HG03354 (cell line): Measurements from ENCODE around the gene ST6GAL2.

Experiments used
- ATAC-seq: cut with Tn5 transposase; IDR thresholded peaks from one replicate; pipeline ENCODE4 v1.9.1; 2021; ENCODE audit warnings: mild to moderate bottlenecking; ENCODE audit not compliant: unreplicated experiment, poor library complexity, severe bottlenecking

Gene ST6GAL2

DNA sequence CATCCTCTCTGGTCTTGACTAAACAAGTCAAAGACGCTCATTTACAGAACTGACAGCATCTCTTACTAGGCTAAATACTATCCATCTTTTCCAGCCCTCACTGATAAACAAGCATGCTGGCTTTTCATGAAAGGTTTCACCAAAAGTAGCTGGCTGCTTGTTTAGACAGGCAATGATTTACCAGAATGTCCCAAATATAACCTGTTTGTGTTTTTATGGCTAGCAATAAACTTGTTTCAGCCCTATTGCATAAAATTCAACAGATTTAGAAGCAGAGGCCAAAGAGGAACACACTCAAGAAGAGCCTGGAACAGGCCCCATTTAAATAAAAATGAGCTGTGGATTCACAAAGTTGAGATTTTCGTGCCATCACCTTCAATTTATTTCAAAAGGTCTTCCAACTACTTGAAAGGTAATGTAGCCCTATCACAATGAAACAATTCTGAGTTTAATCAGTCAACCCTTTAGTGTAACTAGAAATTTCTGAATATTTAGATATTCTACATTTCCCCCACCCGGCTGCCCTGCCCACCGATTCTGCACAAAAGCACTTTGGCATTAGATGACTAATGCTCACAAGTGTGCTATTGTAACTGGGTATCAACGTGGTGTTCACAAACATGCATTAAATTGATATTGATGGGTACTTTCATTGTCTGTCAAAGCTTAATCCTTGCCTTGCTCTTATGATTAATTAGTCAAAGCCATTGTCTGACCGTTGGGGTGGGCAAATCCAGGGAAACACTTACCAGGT, 54.0 kb downstream of the ST6GAL2 start:
- ATAC-seq, result no peak

- no peak for ATAC-seq
These were observed 54.7 kb downstream of the ST6GAL2 start for GRCh38 chr2:106831241-106831640.

DNA sequence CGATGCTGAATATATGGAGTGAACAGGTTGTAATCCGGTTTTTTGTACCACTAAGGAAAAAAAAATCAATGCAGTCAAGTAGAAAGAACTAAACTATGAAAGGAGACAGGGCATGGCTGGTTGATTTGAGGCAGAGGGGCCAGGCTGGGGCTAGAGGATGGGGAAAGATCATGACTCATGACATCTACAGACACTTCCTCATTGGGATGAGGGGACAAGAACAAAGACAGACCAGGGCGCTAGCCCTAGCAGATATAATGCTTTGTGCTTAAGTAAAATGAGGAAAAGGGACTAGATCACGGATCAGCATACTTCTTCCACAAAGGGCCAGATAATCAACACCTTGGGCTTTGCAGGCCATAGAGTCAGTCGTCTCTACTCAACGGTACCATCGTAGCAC, 55.8 kb downstream of the ST6GAL2 start:
- no peak for ATAC-seq

GRCh38 chr2:106828119-106828518, 57.8 kb downstream of the ST6GAL2 start:
- no peak for ATAC-seq

DNA sequence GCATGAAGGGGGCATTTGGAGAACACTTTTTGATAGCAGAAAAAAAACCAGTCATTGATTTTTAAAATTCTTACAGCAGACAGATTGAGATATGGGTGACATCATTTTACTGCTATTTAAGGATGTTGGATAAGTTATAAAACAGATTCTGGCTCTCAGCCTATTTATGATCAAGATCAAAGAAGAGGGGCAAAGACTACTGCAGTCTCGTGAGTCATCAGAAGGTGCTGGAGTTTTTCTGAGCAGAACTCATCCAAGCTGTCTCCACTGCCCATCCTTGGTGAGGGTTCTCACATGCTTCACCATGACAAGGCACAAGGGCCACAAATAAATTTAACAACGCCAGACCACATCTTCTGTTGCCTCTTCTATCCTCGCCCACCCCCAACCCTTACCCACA, 58.8 kb downstream of the ST6GAL2 start:
- ATAC-seq, result no peak

- ATAC-seq, result no peak
These were observed 60.8 kb downstream of the ST6GAL2 start for GRCh38 chr2:106825161-106825560.

- no peak for ATAC-seq
These were observed 69.0 kb downstream of the ST6GAL2 start for GRCh38 chr2:106816974-106817373.

- no peak for ATAC-seq
These were observed 73.1 kb downstream of the ST6GAL2 start for GRCh38 chr2:106812841-106813240.

DNA sequence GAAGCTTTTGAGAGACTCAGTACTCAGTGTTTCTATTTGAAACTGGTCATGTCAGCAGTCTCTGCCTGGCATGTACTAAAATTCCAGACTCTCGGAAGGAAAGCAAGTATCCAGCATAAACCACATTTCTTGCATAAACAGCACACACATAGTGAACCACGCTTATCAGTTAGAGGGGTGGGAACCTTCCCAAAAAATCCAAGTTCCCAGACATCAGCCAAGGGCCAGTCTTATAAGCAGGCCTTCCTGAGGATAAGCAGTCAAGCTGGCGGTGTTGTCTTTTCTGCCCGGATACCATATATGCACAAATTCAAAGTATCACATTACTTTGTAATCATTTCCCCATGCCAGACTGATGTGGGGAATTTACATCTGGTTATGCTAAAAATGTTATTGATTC, 73.6 kb downstream of the ST6GAL2 start:
- no peak for ATAC-seq

DNA sequence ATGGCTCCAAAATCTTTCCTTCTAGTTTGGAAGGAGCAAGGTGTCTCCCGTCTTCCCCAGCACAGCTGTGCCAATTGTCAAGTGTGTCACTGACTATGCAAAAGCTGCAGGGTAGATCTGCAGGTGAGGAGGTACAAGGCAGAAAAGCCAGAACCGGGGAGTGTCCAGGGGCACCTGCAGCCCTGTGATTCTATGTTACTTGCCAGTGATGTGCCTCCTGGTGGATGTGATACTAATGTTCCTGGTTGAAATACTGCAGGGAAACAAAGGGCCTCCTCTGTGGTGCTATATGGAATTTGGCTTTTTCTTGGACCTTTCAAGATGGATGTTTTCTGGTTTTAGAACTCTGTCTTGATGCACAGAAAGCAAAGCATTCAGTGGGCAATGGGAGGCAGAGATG, 80.3 kb downstream of the ST6GAL2 start:
- ATAC-seq, result no peak

DNA sequence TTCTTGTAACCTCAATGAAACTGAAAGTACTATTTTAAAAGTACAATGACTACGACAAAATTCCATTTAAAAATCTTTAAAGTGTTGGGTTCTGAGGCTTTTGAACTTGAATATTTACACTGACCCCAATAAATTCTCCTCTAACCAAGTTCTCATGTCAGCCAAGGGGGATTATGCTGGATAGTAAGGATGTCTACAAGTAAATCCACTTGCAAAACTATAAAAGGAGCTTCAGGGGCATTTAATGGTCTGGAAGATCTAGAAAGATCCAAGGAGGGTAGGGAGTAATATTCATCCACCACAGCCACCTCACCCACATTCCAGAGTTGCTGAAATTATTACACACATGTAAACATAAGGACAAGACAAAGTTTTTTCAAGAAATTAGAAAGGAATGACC, 81.8 kb downstream of the ST6GAL2 start:
- no peak for ATAC-seq

GRCh38 chr2:106800976-106801655, 84.9 kb downstream of the ST6GAL2 start:
- ATAC-seq, result no peak

- no peak for ATAC-seq
These were observed 85.8 kb downstream of the ST6GAL2 start for GRCh38 chr2:106800180-106800579.

DNA sequence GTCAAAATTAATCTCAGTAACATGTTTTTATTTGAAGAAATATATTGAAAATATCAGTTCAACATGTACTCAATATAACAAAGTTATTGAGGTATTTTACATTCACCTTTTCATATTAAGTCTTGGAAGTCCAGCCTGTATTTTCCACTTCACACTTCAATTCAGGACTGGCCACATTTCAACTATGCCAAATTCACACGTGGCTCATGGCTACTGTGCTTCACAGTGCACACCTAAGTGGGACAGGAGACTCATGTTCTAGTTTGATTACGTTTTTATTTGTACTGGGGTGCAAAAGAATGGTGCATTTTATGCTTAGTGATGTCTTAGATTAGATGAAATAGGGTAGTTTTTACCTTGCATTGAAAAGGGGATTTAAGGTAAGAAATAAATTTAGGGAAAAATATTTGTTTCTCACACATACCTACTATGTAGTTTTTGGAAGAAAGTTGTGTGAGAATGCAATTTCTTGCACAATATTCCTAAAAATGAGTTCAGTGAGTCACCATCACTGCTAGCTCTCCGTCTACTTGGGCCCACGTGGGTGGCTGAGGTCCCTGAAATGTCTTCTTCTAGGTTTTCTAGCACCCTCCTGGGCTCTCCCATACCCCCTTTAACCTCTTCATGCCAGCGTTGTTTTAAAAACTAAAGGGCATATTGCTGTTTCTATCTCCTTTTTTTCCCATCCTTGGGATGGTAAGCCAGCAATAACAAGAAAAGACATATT, 87.0 kb downstream of the ST6GAL2 start:
- ATAC-seq, result no peak

GRCh38 chr2:106797494-106797893, 88.5 kb downstream of the ST6GAL2 start:
- ATAC-seq, result no peak

- ATAC-seq, result no peak
These were observed 93.3 kb downstream of the ST6GAL2 start for GRCh38 chr2:106792671-106793070.

GRCh38 chr2:106789185-106789584, 96.8 kb downstream of the ST6GAL2 start:
- peak; percentile 44 for ATAC-seq

DNA sequence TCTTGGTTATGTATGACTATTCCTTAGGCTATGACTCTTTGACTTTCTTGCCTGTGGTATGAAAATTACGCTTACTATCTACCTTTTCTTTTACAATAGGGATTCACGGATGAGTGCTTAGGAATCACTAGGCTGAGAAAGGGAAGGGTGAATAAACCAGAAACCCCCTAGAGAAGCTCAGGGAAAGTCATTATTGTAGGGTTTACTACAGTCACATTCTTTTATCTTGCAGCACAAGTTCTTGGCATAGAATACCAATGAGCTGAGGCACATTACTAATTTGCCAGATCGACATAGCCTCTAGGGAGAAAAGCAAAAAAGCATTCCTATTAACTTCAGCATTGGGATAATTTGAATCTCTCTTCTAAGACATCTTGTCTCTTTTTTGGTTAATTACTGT, 103.3 kb downstream of the ST6GAL2 start:
- no peak for ATAC-seq

DNA sequence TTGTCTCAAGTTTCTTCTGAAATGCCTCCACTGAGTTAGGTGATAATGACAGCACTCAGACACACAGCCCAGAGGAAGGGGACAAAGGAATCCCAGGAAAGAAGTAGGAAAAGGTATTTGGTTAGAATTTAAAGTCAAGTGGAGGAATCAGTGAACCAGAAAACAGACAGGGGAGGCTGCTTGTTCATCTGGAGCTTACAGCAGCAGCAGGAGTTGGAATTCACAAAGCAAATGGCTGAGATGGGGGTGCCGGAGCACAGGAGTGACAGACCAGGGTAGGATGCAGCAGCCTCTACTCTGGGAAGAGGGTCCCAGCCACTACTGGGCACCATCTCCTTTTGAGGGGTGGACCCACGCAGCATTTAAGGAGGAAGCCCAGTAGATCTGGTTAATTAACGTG, 104.8 kb downstream of the ST6GAL2 start:
- ATAC-seq, result no peak

- ATAC-seq, result no peak
These were observed 114.2 kb downstream of the ST6GAL2 start for GRCh38 chr2:106771811-106772210.

GRCh38 chr2:106770986-106771385, 115.0 kb downstream of the ST6GAL2 start:
- no peak for ATAC-seq
